K562 (cell line): ENCODE data around the gene ZMYND19. TPM values are rescaled to one million over a fixed set of nuclear protein-coding genes. Genes with fewer than 3 reads are reported as not detected.

ENCODE experiments used
- ATF1 ChIP-seq, 2 experiments: fragments of 450-650 bp in 1 of 2; IDR thresholded peaks; 2 replicates each; pipeline ENCODE4 v1.6.1; 2016; ENCODE audit warnings: missing compliant biosample characterization in 1 of 2, missing genetic modification characterization in 1 of 2
- ELF4 ChIP-seq: fragments of 450-650 bp; formaldehyde crosslinking; IDR thresholded peaks from 2 replicates; pipeline ENCODE4 v1.4.0; 2022; ENCODE audit warnings: missing genetic modification characterization
- HDAC8 ChIP-seq: fragments of 450-650 bp; IDR thresholded peaks from 2 replicates; pipeline ENCODE4 v1.6.1; 2016; ENCODE audit warnings: mild to moderate bottlenecking, missing genetic modification characterization, moderate library complexity, missing compliant biosample characterization
- KLF1 ChIP-seq: fragments of 450-650 bp; IDR thresholded peaks from 2 replicates; pipeline ENCODE4 v1.6.1; 2016; ENCODE audit warnings: missing genetic modification characterization, missing compliant biosample characterization
- MECOM ChIP-seq: fragments of 250-450 bp; sonication (Bioruptor Pico); IDR thresholded peaks from 2 replicates; pipeline ENCODE4 v1.8.0; 2022; ENCODE audit warnings: inconsistent platforms
- MLLT1 ChIP-seq, 2 experiments: fragments of 450-650 bp; IDR thresholded peaks; 2 replicates each; pipeline ENCODE4 v1.6.1; 2016
- PKNOX1 ChIP-seq: fragments of 450-650 bp; IDR thresholded peaks from 2 replicates; pipeline ENCODE4 v1.6.1; 2016
- RBM17 ChIP-seq: fragments of 200-400 bp; formaldehyde crosslinking; IDR thresholded peaks from 2 replicates; pipeline ENCODE4 v1.6.1; 2017; ENCODE audit warnings: low read depth, mild to moderate bottlenecking, low read length, borderline replicate concordance
- RBM39 ChIP-seq: fragments of 200-400 bp; formaldehyde crosslinking; optimal IDR thresholded peaks from 2 replicates; pipeline ENCODE3; 2018; ENCODE audit warnings: low read depth, low read length
- RERE ChIP-seq: sonication (generic); formaldehyde crosslinking; IDR thresholded peaks from 2 replicates; pipeline ENCODE4 v1.8.0; 2023; ENCODE audit warnings: missing genetic modification reagents, mild to moderate bottlenecking, borderline replicate concordance
- SRSF3 ChIP-seq: fragments of 200-400 bp; formaldehyde crosslinking; IDR thresholded peaks from 2 replicates; pipeline ENCODE4 v1.6.1; 2016; ENCODE audit warnings: mild to moderate bottlenecking, low read length, moderate library complexity; ENCODE audit not compliant: insufficient read depth
- ZNF24 ChIP-seq: fragments of 450-650 bp; IDR thresholded peaks from 2 replicates; pipeline ENCODE4 v1.6.1; 2016
- polyA plus RNA-seq, 8 experiments: library from polyadenylated mRNA; depleted of rRNA in 4 of 8; stranded (reverse) in 5 of 8; unstranded in 3 of 8; fragments of >200 nt; fragmentation: Nextera tagmentation in 2 of 8; fragmentation: Illumina TruSeq in 1 of 8; extraction: Ambion mirVana in 2 of 8; extraction: Trizol in 1 of 8; gene quantifications; 2 replicates each; pipeline versions ENCODE4 v1.2.1 to v1.2.3, GENCODE V29; 2011 to 2014; ENCODE audit warnings: inconsistent platforms in 1 of 8, missing spikeins in 1 of 8
- total RNA-seq, 7 experiments: library from RNA; depleted of rRNA in 6 of 7; stranded (reverse); fragments of >200 nt in 6 of 7; fragmentation: Illumina TruSeq in 2 of 7; extraction: Trizol in 2 of 7; gene quantifications; 2 replicates each; pipeline versions ENCODE4 v1.2.1 to v1.2.3, GENCODE V29; 2011 to 2021; ENCODE audit warnings: low replicate concordance in 1 of 7

The ZMYND19 gene
- total and polyA plus RNA-seq, 9 of the 15 experiments (the other 6 are each of a cell fraction or from before 2014, with no cell fraction given), result 1.0 to 86.7 (median 44.0) TPM

- TF ChIP-seq RERE (no peak), KLF1 (tag) (no peak), ZNF24 (peak; percentile 82), MLLT1 (IDR thresholded peaks at IDR 0.05) (no peak), ATF1 (CRISPR knock-in tag; IDR thresholded peaks at IDR 0.05) (no peak), ATF1 (tag; IDR thresholded peaks at IDR 0.05) (no peak), MECOM (CRISPR knock-in tag) (no peak), PKNOX1 (no peak), RBM17 (no peak), HDAC8 (tag) (no peak), SRSF3 (no peak), ELF4 (CRISPR knock-in tag) (no peak), RBM39 (no peak)
These were observed 36.2 kb upstream of the ZMYND19 start (continued) for GRCh38 chr9:137626464-137626863.
